ENCODE results near the gene RACK1.

DNA sequence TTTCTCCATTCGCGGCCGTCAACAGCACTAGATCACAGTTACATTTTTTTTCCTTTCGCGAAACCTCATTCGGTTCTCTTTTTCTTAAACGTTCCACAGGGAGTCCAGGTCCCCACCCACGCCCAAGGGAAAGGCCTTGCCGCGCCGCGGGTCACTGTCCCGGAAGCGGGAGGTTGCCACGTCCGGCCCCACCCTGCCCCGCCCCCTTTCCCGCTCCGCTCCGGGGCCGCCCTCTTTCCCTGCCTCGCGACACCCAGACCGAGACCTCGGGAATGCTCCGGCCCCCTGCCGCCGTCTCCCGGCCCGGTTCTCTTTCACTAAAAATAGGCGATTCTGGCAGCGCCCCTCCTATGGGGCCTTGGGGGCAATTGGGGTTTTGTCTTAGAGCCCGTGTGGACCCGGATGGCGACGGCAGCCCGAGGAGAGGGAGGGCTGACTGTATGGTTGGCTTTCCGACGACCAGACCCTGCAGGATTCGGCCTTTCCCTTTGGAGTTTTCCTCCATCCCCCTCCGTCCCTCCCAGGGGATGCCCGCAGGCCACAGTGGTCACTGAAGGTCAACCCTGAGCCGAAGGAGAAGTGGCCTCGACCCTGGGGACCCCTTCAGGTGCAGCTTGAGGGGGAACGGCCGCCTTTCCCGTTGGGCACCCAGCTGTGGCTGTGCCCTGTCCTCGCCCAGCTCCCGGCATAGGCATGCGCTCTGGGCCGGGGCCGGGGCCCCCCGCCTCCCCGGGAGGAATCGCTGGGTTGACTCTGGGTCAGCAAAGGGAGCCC, 2.8 kb upstream of the RACK1 start:
- TF ChIP-seq HDAC2 (IDR thresholded peaks at IDR 0.05; ENCODE audit: borderline replicate concordance in 1 of 2, low read depth in 2 of 2, low read length in 2 of 2) (no peak), ASH2L (IDR thresholded peaks at IDR 0.05; ENCODE audit: low read length) (peak; percentile 41), BCL11A (IDR thresholded peaks at IDR 0.05; ENCODE audit: low read depth in 2 of 2, low read length in 2 of 2) (no peak)
